Measurements from ENCODE around the gene WNT9A. TPM values are rescaled to one million over a fixed set of nuclear protein-coding genes. Genes with fewer than 3 reads are reported as not detected.

Gene WNT9A
- total and polyA plus RNA-seq, 9 of the 15 experiments (the other 6 are each of a cell fraction or from before 2014, with no cell fraction given) = 0.04 to 0.17 (median 0.10) TPM; not detected in 4

DNA sequence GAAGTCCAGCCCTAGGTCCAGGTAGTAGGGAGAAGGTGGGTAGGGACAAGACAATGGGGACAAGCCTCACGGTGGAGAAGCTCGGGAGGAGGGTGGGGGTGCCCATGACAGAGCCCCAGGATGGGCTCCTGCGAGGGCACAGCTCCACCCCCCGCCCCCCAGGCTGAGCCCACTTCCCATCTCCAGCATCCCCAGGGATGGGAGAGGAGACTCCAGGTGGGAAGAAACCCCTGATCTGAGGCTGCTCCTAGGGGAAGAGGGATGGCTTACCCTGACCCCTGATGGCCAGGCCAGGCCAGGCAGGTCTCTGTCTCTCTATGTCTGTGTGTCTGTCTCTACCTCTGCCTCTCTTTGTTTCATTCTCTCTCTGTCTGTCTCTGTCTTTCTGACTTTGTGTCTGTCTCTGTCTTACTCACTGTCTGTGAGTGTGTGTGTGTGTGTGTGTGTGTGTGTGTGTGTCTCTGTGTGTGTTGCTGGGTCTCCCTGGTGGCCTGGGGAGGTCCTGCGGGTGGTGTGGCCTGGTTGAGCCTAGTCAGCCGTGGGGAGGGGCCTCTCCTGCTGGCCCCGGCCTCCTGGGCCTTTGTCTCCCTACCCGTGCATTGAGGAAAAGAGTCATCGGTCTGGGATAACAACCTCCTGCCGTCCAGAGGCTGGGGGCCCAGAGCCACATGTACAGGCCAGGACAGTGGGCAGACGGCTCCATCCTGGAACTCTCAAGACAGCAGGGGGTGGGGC lies 45.7 kb downstream of the WNT9A start (continued):
- peak; percentile 10; the same call in 1 of the 2 replicates for TF ChIP-seq REST (IDR thresholded peaks at IDR 0.05; ENCODE audit: borderline replicate concordance)
- TF ChIP-seq REST (CRISPR knock-in tag; IDR thresholded peaks at IDR 0.05; ENCODE audit: low read depth) = no peak
- TF ChIP-seq, protein P1, sequence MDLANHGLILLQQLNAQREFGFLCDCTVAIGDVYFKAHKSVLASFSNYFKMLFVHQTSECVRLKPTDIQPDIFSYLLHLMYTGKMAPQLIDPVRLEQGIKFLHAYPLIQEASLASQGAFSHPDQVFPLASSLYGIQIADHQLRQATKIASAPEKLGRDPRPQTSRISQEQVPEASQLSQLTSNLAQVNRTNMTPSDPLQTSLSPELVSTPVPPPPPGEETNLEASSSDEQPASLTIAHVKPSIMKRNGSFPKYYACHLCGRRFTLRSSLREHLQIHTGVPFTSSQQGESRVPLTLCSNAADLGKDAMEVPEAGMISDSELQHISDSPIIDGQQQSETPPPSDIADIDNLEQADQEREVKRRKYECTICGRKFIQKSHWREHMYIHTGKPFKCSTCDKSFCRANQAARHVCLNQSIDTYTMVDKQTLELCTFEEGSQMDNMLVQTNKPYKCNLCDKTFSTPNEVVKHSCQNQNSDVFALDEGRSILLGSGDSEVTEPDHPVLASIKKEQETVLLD (IDR thresholded peaks at IDR 0.05) = 0 out of 2 replicates have a peak, but pooled peaks have one; percentile 51
- 0 out of 2 replicates have a peak, but pooled peaks have one; percentile 65 for TF ChIP-seq ZC3H8 (IDR thresholded peaks at IDR 0.05)
- TF ChIP-seq HDAC1 (IDR thresholded peaks at IDR 0.05) = peak in 1 of 2 experiments; percentile 57; a peak in 2 of 4 replicates
- no peak for TF ChIP-seq CHD2 (IDR thresholded peaks at IDR 0.05; ENCODE audit: low read depth, low read length)
- TF ChIP-seq, protein P2, sequence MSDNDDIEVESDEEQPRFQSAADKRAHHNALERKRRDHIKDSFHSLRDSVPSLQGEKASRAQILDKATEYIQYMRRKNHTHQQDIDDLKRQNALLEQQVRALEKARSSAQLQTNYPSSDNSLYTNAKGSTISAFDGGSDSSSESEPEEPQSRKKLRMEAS (CRISPR knock-in tag; IDR thresholded peaks at IDR 0.05) = peak; percentile 54
- 0 out of 4 replicates have a peak, but pooled peaks of 1 of the 2 experiments have one; percentile 14 for TF ChIP-seq RAD21 (CRISPR knock-in tag; conservative IDR thresholded peaks at IDR 0.05 in 1 of 2, IDR thresholded peaks at IDR 0.05 in 1 of 2)
- TF ChIP-seq ARID1B (IDR thresholded peaks at IDR 0.05) = peak; percentile 50; the same call in 1 of the 2 replicates
- TF ChIP-seq, protein P3, sequence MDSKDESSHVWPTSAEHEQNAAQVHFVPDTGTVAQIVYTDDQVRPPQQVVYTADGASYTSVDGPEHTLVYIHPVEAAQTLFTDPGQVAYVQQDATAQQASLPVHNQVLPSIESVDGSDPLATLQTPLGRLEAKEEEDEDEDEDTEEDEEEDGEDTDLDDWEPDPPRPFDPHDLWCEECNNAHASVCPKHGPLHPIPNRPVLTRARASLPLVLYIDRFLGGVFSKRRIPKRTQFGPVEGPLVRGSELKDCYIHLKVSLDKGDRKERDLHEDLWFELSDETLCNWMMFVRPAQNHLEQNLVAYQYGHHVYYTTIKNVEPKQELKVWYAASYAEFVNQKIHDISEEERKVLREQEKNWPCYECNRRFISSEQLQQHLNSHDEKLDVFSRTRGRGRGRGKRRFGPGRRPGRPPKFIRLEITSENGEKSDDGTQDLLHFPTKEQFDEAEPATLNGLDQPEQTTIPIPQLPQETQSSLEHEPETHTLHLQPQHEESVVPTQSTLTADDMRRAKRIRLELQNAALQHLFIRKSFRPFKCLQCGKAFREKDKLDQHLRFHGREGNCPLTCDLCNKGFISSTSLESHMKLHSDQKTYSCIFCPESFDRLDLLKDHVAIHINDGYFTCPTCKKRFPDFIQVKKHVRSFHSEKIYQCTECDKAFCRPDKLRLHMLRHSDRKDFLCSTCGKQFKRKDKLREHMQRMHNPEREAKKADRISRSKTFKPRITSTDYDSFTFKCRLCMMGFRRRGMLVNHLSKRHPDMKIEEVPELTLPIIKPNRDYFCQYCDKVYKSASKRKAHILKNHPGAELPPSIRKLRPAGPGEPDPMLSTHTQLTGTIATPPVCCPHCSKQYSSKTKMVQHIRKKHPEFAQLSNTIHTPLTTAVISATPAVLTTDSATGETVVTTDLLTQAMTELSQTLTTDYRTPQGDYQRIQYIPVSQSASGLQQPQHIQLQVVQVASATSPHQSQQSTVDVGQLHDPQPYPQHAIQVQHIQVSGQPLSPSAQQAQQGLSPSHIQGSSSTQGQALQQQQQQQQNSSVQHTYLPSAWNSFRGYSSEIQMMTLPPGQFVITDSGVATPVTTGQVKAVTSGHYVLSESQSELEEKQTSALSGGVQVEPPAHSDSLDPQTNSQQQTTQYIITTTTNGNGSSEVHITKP (IDR thresholded peaks at IDR 0.05; ENCODE audit: partially characterized antibody) = no peak
- no peak for TF ChIP-seq ZNF589 (CRISPR knock-in tag; IDR thresholded peaks at IDR 0.05; ENCODE audit: low read depth)
- no peak for TF ChIP-seq ELF2 (CRISPR knock-in tag; IDR thresholded peaks at IDR 0.05)
- no peak for TF ChIP-seq MEF2A (IDR thresholded peaks at IDR 0.05; ENCODE audit: control insufficient read depth, low read depth, low read length)
